Neutrophil (primary cell): ENCODE results near the gene MYMK.

ENCODE experiments used
- H3K27ac ChIP-seq: fragments of 200-600 bp; sonication (generic); 2 replicates; pipeline ENCODE4 v1.5.1; 2016; ENCODE audit warnings: mild to moderate bottlenecking, moderate library complexity
- H3K27me3 ChIP-seq: fragments of 200-600 bp; sonication (generic); 2 replicates; pipeline ENCODE4 v1.6.0; 2016; ENCODE audit warnings: mild to moderate bottlenecking
- H3K36me3 ChIP-seq: fragments of 200-600 bp; sonication (generic); 2 replicates; pipeline ENCODE4 v1.5.1; 2017
- H3K4me1 ChIP-seq, 2 experiments: fragments of 200-600 bp in 1 of 2; sonication (generic) in 1 of 2; 1 replicate in 1 of 2; 2 replicates in 1 of 2; pipeline versions ENCODE4 v1.5.1 to v1.6.1; 2013 to 2016; ENCODE audit warnings: low read depth in 1 of 2, low read length in 1 of 2, mild to moderate bottlenecking in 1 of 2, moderate library complexity in 1 of 2; ENCODE audit not compliant: control insufficient read depth in 1 of 2, insufficient read depth in 1 of 2
- H3K4me3 ChIP-seq, 2 experiments: fragments of 200-600 bp in 1 of 2; sonication (generic) in 1 of 2; 1 replicate in 1 of 2; 2 replicates in 1 of 2; pipeline ENCODE4 v1.5.1; 2013 to 2016; ENCODE audit warnings: low read depth in 1 of 2, low read length in 1 of 2, mild to moderate bottlenecking in 1 of 2, moderate library complexity in 1 of 2
- H3K9me3 ChIP-seq: fragments of 200-600 bp; sonication (generic); 2 replicates; pipeline ENCODE4 v1.5.1; 2016
- TF ChIP-seq, protein P1 (sequence below): fragments of 200-600 bp; sonication (generic); IDR thresholded peaks from 2 replicates; pipeline ENCODE4 v1.5.1; 2016; ENCODE audit warnings: antibody characterized with exemption

The MYMK gene

DNA sequence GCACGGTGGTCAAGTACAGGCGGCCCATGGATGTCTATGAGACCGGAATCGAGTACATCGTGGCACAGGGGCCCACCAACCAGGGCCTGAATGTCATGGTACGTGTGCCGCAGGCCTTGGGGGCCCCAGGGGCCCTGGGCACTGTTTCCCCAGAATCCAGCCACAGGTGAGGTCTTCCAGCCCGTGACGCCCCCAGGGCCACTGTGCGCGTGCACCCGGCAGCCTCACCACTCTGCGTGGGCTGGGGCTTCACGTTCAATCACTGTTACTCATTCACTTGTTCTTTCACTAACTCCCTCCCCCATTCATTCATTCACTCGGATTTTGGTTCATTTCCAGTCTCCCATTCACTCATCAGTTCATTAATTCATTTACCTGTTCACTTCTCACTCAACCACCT, 22.4 kb upstream of the MYMK start:
- Histone ChIP-seq H3K27me3 (peaks cover 2% of the 10 kb centered on the region), H3K27ac (no peak overlapping the region), H3K4me1 (no peaks in the 10 kb centered on the region), H3K4me3 (no peak overlapping the region), H3K36me3 (no peaks in the 10 kb centered on the region), H3K9me3 (no peaks in the 10 kb centered on the region)
- TF ChIP-seq, protein P1, sequence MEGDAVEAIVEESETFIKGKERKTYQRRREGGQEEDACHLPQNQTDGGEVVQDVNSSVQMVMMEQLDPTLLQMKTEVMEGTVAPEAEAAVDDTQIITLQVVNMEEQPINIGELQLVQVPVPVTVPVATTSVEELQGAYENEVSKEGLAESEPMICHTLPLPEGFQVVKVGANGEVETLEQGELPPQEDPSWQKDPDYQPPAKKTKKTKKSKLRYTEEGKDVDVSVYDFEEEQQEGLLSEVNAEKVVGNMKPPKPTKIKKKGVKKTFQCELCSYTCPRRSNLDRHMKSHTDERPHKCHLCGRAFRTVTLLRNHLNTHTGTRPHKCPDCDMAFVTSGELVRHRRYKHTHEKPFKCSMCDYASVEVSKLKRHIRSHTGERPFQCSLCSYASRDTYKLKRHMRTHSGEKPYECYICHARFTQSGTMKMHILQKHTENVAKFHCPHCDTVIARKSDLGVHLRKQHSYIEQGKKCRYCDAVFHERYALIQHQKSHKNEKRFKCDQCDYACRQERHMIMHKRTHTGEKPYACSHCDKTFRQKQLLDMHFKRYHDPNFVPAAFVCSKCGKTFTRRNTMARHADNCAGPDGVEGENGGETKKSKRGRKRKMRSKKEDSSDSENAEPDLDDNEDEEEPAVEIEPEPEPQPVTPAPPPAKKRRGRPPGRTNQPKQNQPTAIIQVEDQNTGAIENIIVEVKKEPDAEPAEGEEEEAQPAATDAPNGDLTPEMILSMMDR = no peak

DNA sequence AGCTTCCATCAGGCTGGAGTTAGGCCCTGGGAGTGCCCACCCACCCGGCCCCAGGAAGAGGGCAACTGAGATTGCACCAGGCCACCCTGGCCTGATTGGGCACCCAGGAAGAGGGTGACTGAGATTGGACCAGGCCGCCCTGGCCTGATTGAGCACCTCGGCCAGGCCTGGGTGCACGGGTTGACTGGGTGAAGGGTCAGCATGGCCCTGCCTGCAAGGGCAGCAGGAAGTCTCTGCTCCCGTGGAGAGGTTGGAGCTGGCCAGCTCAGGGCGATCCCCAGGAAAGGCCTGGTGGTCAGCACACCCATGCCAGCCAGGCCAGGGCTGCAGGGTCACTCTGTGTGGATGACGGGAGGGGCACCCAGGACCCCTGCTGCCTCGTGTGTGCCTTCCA, 21.5 kb upstream of the MYMK start:
- H3K27ac ChIP-seq = no peak overlapping the region
- peaks cover 10% of the 10 kb centered on the region for H3K27me3 ChIP-seq
- H3K36me3 ChIP-seq = no peaks in the 10 kb centered on the region
- H3K9me3 ChIP-seq = no peaks in the 10 kb centered on the region
- H3K4me3 ChIP-seq = no peak overlapping the region
- H3K4me1 ChIP-seq = no peaks in the 10 kb centered on the region
- TF ChIP-seq, protein P1 = no peak

DNA sequence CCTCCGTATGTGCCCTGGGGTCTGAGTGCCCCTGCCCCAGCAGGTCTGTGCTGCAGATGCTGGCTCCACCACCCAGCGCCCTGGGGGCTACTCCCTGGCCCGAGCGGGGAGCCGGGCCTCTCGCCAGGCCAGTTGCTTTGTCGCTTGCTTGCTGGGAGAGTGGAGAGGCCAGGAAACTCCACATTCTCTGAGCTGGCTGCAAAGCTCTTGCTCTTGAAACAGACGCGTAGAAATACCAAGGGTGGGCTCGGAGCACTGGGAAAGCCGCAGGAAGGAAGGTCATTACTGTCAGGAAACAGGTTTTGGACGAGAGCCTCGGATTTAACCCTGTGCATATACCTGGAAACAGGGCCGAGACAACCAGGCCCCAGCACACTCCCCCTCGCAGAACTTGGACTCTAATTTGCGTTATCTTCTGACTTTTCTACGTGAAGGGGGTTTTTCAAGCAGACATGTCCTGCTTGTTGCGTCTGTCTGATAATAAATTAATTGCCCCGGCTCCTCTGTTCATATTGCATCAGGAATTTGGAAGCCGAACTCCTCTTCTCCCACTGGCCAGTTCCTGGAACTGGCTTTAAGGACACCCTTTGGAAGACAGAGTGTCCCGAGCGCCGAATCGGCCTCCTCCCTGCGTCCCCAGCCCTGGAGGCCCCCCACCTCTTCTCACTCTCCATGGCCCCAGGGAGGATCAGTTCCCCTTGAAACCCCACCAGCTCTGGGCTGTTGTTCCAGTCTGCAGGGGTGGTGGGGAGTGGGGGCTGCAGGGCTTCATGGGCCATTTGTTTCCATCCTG, 20.9 kb upstream of the MYMK start:
- peaks cover 16% of the 10 kb centered on the region for H3K27me3 ChIP-seq

DNA sequence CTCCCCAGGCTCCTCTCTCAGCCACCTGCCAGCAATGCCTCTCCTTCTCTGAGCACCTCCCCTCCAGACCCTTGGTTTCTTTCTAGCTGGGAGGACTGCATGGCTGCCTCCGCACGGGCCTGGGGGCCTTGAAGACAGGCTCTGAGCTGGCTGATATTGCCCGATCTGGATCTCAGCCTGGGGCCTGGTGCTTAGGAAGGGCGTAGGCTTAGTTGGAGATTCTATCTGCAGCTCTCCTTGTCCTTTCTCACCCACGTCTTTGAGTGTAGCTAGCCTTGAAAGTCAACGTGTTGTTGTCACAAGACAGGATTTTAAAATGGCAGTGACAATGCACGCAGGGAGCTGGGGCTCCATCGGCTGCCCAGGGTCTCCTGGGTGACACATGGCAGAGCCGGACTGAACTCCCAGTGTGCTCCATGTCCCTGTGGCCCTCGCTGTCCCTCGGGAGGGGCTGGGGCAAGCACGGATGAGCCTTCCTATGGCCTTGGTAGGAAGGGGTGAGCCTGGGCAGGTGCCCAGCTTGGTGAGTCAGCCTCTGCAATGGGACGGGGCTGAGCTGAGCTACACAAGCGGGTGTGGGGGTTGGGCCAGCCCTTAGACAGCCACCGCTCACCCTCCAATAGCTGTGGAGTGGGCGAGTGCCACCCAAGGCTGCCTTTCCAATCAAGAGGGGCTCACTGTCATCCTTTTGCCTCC, 19.2 kb upstream of the MYMK start:
- H3K36me3 ChIP-seq = no peaks in the 10 kb centered on the region
- no peak overlapping the region for H3K4me3 ChIP-seq
- H3K27ac ChIP-seq = no peak overlapping the region
- TF ChIP-seq, protein P1 = no peak
- peaks cover 34% of the 10 kb centered on the region for H3K27me3 ChIP-seq
- no peaks in the 10 kb centered on the region for H3K4me1 ChIP-seq
- no peaks in the 10 kb centered on the region for H3K9me3 ChIP-seq

More for the DNA sequence above, 20.9 kb upstream of the MYMK start:
- Histone ChIP-seq H3K4me1 (no peaks in the 10 kb centered on the region), H3K36me3 (no peaks in the 10 kb centered on the region), H3K9me3 (no peaks in the 10 kb centered on the region), H3K27ac (no peak overlapping the region), H3K4me3 (no peak overlapping the region)
- TF ChIP-seq, protein P1 = no peak

DNA sequence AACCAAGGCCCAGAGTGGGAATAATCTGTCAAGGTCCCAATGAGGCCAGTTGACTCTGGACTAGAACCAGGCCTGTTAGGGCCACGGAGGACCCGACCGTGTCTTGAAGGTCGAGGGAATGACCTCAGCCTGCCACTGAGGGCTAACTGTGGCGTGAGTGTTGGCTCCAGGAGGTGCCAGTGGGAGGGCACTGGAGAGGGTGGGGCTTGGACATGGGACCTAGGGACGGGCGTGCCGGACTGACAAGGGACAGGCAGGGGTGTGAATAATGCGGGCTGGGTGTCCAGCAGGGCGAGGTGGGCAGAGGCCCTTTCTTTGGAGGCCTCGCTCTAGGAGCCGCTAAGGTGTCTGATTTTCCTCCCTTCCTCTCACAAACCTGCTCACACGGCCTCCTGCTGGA, 17.2 kb upstream of the MYMK start:
- H3K27ac ChIP-seq = no peak overlapping the region
- no peaks in the 10 kb centered on the region for H3K9me3 ChIP-seq
- H3K4me1 ChIP-seq = no peaks in the 10 kb centered on the region
- TF ChIP-seq, protein P1 = no peak
- no peak overlapping the region for H3K4me3 ChIP-seq
- peaks cover 53% of the 10 kb centered on the region for H3K27me3 ChIP-seq
- H3K36me3 ChIP-seq = no peaks in the 10 kb centered on the region
